ENCODE data around the gene EDDM3A.
A peak's percentile ranks its signal among the peaks of the same experiment; 100 is the strongest.
"Not testable (repeated sequence)": the region's sequence is repeated elsewhere in the genome, so short reads cannot be mapped to it uniquely, and the experiment has no call there.

EDDM3A gene, protein sequence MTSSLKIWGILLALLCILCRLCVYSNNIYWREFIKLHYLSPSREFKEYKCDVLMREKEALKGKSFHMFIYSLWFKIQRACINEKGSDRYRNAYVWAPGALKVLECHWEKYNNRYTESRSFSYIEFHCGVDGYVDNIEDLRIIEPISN

DNA sequence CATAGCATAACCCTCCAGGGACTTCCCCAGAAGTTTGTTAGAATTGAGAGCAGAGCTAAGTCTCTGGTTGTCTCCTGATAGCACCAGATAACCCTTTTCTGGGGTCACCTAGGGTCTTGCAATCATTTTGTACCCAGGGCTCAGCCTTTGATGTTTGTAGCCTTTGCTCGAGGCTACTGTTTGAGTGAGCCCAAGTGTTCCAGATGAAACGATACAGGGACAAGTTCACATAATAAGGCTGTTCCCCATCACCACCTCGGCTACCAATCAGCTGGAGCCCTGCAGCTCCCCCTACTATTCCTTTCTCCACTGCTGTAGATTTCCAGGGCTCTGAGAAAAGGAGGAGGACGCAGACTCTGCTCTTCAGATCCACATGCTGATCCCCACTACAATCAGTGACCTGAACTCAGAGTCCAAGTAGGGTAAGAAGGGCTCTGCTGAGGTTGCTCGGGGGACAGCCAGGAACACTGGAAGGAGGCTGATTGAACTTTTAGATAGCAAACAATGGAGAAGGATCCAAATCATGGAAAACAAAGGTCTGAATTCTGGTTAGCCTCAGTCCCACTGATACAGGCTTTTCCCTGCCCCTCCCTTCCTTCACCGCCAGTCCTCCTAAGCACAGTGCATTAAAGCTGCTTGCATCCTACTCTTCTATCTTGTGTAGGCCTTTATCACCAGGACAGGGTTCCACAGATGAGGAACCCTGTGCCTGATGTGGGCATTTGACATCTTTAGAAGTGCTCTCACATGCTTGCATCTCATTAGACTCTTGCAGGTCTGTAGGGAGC, at the start of gene EDDM3A:
EDDM3A (plus strand) TSS at position 317 of the 788 bp plus-strand sequence. CDS start 1,694 bp downstream, outside the sequence.
- no peak for DNase-seq

DNA sequence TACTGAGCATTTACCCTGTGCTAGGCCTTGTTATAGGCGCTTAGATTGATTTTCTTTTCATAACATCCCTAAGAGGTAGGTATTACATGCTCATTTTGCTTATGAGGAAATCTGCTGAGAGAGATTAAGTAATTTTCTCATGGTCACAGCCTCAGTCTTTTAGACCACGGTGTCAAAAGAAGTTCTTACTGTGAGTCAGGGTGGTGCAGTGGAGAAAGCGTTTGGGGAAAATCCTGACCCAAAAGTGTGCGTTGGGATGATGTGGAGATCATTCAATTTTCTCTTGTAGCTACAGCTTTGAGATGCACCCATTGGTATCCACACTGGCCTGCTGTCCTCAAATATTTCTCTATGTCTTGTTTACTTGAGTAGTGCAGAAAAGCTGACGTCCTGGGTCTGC, 48.9 kb upstream of the EDDM3A start:
- DNase-seq, result no peak

DNA sequence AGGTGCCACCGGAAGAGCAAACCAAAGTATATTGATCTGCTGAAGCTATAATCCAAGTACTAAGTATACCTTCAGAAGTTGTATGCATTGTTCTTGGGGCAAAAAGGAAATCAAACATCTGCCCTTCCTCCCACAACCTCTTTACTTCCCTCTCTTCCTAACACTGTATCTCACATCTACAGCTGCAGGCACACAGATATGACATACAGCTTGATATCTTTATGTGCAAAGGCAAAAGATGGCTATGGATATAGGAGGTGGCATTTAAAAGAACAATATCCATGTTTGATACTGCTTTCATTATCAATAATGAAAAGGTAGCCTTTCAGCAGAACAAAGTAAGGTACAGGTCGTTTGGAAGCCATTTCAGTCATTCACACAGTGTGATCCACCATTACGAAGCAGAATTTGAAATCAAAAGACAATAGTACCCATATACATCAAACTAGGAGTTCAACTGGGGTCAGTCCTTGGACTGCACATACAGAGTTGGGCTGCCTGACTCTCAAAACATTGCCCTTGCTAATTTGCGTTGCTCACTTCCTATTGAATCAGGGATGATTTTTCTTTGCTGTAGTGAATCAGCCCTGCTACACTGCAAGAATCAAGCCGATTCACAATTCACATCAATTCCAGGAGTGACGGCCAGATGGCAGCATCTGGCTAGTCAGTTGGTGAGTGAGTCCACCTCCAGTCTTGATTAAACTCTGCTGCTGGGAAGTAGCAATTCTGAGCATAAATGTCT, 48.2 kb upstream of the EDDM3A start:
- DNase-seq, result peak; percentile 24

DNA sequence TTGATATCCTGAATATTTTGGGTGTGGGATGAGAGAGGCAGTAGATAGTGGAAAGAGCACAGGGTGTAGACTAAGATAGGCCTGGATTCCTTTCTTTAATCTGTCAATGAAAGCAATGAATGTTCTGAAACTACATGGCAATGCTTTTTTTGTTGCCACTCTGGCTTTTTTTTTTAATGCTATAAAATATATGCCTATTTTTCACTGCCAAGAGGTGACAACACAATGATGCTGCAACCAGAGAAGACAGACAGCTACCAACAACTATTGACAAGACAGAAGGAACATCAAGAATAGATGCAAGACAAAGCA, 47.7 kb upstream of the EDDM3A start:
- DNase-seq, result no peak

DNA sequence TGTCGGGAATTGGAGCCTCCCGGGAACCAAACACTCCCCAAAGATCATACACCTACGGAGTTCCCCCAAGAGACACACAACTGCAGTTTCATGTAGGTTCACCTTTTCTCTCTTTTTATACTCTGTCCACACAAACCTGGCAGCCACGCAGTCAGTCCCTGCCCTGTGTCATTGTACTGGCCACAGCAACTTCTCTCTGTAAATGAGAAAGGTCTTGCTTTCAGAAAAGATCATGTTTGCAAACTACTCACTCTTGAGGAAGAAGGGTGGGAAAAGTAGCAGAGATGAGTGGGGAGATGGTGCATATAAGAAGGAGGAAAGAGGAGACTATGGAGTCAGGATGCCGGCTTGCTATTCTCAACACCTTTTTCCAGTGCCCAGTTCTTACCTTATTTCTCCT, 46.8 kb upstream of the EDDM3A start:
- DNase-seq, result no peak

DNA sequence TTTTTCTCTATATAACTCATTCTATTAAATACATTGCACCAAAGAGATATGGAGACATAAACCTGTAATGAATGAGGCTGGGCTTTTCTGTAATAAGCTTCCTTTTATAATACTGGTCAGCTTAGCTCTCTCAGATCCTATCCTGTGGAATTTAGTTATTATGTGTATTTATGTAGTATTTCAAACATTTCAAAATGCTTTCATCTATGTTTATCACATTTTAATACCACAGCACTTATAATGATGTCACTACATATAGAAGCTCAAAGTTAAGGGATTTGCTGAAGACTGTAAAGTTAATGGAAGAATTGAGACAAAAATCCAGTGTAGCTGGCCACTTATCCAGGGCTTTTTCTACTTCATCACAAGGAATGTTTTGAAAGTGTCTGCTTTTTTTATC, 45.8 kb upstream of the EDDM3A start:
- DNase-seq, result no peak

DNA sequence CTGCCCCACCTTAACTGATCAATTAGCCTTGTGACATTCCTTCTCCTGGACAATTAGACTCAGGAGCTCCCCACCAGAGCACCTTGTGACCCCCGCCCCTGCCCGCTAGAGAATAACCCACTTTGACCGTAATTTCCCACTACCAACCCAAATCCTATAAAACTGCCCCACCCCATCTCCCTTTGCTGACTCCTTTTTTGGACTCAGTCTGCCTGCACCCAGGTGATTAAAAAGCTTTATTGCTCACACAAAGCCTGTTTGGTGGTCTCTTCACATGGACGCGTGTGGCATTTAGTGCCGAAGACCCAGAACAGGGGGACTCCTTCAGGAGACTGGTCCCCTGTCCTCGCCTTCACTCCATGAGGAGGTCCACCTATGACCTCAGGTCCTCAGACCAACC, 44.7 kb upstream of the EDDM3A start:
- not testable (repeated sequence) for DNase-seq

DNA sequence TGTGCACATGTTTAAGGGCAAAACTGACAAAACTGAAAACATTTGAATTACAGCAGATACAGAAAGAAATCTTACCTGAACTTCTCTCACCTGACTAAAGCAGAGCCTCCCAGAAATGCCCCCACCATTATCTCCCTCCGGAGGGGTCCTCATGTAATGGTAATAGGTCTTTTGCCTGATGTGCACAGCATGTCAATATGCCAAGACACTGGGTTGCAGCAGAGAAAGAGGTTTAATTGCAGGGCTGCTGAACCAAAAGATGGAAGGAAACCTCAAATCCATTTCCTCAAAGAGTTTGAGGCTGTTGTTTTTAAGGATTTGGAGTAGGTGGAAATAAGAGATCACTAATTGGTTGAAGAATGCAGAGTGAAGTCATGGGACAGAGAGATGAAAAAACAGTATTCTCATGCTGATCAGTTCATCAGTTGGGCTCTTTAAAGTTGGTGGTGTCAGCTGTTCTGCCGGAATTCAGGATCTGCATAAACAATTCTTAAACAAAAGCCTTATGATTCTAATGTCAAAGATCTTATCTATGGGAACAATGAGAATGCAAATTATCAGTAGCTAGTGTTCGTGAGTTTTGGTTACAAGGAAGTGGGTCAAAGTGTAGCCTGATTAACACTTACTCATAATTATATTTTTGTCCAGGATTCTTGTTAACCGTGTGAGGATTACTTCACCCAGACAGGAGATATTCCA, 38.9 kb upstream of the EDDM3A start:
- no peak for DNase-seq

DNA sequence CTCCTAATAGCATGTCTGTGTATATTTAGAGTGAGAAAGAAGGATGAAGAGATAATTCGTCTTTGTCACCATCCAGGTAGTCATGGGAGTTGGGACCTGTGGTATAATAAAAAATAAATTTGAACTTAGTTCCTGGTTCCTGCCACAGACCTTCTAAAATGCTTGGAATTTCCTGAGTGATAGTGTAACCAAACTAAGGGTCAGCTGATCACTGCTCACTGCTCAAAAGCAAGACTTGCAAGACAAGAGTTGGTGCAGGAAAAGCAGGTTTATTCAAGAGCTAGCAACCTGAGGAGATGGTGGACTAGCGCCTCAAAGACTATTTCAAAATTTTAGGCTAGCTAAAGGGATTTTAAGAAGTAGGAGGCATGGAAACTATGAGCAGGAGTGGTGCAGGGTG, 38.1 kb upstream of the EDDM3A start:
- DNase-seq, result no peak

DNA sequence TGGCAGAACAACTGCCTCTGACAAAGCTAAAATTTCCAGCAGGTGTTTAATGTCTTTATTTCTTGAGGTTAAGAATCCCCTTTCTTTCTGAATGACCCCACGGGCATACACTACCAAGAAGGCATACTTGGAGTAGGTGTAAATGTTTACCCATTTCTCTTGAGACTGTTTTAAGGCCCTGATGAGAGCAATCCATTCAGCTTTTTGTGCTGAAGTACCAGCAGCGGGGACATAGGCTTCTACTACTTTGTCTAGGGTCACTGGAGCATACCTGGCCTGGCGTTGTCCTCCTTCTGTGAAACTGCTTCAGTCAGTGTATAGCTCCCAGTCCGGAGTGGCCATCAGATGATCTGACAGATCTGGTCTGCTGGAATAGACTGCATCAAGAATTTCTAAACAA, 34.4 kb upstream of the EDDM3A start:
- DNase-seq, result no peak

DNA sequence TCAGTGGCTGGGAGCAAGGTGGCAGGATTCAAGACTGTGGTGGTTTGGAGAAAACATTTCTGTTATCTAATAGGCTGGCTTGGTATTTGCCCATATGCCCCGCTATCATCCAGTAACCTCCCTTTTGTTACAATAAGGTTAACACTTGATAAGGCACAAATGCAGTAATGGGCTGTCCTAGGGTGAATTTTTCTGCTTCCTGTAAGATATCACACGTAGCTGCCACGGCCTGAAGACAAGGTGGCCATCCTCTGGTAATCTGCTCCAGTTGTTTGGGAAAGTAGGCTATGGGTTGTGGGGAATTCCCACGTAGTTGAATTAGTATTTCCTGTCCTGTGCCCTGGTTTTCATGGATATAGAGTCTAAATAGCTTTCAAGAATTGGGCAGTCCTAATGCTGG, 34.0 kb upstream of the EDDM3A start:
- DNase-seq, result no peak

DNA sequence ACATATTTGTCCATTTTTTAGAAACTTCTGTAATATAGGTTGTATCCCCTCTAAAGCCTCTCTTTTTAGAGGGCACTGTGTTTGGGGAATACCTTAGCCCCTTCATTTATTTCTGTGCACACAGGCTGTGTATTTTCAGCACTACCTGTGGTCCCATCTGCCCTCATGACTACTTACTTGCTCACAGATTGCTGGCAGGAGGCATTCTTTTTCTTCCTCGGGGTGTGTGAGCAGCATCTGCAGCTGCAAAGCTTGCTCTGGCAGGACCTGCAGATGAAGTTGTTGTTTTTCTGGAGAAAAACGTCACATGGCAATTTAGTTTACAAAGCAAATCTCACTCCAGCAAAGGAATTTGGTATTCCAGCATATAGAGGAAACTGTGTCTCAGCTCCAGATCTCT, 32.8 kb upstream of the EDDM3A start:
- DNase-seq, result no peak

DNA sequence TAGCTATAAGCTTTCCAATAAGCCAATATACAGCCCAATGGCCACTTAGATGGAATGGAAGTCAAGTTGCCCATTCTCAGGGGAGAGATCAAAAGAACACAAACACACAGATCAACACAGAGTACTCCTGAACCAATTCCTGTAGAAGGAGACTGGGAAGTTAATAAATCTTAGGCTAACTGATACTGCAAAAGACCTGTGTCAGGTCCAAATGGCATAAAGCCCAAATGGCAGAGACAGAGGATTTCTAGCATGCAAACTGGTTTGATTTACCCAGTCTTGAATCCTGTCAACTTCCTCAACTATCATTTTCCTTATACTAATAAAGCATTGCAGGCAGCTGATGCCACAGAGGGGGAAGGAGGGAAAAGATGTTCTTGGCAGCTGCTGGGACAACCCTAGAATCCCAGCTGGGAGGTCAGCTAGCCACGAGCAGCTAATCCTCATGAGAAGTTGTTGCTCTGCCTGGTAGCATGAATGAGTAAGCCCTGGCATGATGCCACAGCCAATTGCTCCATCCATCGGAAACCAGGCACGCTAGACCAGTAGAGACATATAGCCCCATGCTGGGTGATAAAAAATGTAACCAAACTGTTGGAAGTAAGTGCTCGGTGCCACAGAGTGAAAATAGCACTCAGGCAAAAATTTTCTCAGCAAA, 31.0 kb upstream of the EDDM3A start:
- no peak for DNase-seq

DNA sequence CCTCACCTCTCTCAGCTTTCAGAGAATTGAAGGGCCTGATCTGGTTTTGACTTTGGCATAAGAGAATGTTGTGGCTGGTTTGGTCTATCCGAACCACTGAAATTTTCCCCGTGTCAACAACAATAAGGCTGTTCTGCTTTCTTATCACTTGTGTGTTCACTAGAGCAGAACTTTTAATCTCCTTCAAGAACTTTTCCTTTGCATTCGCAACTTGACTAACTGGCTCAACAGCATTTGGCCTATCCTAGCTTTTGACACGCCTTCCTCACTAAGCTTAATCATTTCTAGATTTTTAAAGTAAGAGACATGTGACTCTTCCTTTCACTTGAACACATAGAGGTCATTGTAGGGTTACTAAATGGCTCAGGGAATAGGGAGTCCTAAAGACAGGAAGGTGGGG, 25.9 kb upstream of the EDDM3A start:
- no peak for DNase-seq

DNA sequence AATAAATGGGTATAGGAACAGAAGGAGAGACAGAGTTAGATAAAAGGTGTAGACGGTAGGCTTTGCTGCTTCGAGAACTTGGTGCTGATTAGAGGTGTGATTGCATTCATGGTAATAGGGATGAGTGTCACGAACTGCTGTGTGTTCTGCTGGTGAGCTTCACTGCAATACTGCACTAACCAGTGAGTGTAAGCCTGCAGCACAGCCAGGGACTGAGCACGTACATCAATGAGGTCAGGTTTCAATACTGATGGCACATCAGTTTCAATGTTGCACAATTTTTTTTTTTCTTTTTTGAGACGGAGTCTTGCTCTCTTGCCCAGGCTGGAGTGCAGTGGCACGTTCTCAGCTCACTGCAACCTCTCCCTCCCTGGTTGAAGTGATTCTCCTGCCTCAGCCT, 24.9 kb upstream of the EDDM3A start:
- DNase-seq, result no peak

DNA sequence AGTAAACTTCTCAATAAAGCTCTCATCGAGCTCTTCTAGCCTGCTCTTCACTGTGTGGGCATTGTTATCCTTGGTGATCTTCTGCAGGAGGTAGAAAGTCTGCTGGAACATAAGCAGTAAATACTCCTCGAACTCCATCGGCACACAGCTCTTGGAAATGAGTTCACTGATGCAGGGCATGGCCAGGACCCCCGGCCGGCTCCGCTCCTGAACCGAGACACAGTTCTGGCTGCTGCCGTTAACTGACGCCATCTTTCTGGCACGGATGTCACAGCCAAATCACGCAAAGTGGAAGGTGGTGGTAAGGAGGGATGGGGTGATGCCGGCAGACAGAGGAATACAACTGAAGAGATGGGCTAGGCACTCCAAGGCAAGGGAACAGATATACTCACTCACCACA, 23.7 kb upstream of the EDDM3A start:
- DNase-seq, result no peak

DNA sequence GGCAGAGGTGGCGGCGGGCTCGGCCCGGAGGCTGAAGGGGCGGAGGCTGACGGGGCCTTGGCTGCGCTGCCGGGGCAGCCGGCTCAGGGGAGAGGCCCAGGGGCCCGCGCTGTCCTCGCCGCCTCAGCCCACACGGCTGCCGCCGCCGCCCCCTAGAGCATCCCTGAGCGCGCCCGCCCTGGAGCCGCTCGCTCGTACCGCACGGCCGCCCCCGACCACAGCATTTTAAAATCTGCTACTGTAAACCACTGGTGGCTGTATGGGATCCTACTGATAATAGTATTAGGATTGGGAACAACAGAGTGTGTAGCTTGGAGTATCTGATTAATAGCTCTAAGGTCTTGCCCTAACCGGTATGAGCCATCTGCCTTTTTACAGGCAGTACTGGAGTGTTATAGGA, 22.2 kb upstream of the EDDM3A start:
- DNase-seq, result no peak

DNA sequence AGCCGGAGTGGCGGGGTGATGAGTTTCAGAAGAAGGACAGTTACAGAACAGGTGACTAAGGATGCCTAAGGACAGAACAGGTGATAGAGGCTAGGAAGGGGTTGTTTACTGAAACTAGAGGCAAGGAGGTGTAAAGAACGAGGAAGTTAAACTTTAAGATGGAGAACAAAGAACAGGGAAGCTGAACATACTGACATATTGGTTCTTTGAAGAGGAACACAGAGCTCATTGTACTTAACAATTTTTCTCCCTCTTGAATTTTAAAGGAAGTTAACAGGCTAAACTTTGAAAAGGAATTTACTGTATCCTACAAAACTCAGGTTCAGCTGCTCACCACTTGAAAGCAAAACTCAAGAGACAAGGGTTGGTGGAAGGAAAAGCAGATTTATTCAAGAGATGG, 19.6 kb upstream of the EDDM3A start:
- not testable (repeated sequence) for DNase-seq

DNA sequence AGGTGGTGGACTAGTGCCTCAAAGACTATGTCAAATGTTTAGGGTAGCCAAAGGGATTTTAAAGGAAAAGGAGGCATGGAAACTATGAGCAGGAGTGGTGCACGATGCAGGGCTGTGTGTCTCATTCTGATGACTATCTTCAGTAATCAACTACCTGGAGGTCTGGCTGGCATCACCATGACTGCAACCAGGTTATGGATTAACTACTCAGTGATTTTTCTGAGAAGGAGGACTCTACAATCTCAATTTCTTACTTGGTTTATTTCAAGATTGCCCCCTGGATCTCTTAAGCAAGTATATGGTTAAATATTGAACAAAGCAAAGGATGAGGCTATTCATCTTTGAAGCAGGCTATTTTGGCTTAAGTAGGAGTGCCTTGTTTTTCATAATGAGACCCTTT, 19.2 kb upstream of the EDDM3A start:
- DNase-seq, result no peak

DNA sequence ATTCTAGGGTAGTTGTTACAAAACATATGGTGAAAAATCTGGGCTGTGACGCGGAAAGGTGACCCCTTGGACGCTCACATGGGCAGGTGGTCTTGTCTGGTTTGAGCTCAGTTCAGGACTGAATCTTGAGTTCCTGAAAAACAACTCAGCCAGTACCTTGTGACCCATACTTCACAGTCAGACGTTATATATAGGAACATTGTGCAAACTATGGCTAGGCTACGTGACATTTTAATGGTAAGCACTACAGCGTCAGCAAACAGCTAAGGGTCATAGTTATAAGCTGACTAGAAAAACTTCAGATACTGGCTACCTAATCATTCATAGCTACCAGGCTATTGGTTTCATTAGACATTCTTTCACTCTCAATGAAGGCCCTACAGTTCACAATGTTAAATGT, 14.8 kb upstream of the EDDM3A start:
- no peak for DNase-seq

DNA sequence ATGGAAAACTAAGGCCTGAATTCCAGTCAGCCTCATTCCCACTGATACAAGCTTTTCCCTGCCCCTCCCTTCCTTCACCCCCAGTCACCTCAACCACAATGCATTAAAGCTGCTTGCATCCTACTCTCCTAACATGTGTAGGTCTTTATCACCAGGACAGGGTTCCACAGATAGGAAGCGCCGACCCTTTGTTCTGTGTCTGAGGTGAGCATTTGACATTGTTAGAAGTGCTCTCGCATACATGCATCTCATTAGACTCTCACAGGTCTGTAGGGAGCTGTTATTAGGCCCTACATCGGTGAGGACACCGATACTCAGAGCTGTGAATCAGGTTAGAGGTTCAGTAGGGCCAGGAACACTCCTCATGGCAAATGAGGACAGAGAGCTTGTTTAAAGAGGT, 13.2 kb upstream of the EDDM3A start:
- DNase-seq, result no peak

DNA sequence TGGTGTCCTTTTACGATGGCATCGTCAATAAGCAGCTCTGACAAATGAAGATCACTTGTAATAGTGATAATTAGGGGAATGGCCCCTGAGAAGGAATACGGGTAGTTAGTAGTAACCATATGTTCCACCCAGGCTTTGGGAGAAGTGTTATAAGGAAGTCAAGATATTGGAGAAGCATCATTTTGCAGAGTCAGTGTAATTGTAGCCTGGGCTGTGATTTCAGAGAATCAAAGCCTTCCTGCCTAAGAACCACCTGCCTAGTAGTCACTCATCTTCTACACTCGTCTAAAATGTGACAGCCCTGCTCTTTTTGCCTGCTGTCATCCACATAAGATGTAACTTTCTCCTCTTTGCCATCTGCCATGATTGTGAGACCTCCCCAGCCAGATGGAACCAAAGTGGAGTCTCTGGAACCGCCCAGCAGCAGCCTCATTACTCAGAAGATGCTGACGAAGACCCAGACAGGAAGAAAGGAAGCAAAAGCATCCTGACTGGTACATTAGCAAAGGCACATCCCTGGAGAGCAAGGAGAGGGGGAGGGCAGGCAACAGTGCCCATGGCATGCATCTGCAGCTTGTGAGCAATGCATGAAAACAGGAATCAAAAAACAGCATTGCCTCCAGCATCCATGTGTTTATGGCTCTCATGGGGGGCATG, 12.6 kb upstream of the EDDM3A start:
- DNase-seq, result no peak
